Measurements from ENCODE around the gene IMPDH1.

IMPDH1 gene

DNA sequence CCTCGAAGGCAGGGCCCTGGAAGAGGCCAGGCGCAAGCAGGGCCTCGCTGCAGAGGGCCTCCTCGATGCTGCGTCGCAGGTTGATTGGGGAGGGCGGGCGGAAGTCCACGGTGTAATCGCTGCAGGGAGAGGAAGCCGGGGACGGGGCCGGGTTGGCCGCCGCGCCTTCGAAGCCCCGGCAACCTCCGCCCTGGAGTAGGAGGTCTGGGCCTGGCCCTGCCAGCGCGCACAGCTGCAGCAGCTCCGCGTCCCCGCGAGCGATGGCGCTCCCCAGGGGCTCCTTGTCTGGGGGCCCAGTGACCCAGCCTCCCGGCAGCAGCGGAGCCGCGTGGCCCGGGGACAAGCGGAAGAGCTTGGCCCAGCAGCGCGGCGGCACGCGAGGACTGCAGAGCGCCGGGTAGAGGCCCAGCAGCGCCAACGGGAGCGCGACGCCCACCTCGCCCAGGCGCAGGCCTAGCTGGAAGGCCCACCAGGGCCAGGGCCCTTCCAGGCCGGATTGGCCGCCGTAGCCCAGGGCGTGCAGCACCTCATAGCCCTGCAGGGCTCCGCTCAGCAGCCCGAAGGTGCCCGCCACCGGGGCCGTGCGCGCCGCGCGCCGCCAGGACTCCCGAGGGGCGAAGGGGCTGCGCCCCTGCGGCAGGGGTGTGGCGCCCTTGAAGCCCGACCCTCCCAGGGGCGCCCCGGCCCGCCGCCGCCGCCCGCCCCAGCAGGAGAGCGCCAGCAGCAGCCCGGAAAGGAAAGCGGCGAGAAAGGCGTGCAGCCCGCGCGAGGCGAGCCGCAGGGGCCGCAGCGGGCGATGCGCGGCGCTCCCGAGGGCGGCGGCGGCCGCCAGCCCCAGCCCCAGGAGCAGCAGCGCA lies 58.3 kb downstream of the IMPDH1 start:
- TF ChIP-seq, protein P1, sequence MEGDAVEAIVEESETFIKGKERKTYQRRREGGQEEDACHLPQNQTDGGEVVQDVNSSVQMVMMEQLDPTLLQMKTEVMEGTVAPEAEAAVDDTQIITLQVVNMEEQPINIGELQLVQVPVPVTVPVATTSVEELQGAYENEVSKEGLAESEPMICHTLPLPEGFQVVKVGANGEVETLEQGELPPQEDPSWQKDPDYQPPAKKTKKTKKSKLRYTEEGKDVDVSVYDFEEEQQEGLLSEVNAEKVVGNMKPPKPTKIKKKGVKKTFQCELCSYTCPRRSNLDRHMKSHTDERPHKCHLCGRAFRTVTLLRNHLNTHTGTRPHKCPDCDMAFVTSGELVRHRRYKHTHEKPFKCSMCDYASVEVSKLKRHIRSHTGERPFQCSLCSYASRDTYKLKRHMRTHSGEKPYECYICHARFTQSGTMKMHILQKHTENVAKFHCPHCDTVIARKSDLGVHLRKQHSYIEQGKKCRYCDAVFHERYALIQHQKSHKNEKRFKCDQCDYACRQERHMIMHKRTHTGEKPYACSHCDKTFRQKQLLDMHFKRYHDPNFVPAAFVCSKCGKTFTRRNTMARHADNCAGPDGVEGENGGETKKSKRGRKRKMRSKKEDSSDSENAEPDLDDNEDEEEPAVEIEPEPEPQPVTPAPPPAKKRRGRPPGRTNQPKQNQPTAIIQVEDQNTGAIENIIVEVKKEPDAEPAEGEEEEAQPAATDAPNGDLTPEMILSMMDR (IDR thresholded peaks at IDR 0.05; ENCODE audit: low read depth, low read length) = no peak
- Histone ChIP-seq H3K36me3 (replicated peaks; ENCODE audit: low read depth, low read length) (no peaks in the 10 kb centered on the region), H3K4me1 (ENCODE audit: low read length) (no peaks in the 10 kb centered on the region), H3K79me2 (ENCODE audit: low read length) (no peaks in the 10 kb centered on the region), H3K9ac (ENCODE audit: low read length) (no peak overlapping the region), H3K27ac (ENCODE audit: low read length) (no peak overlapping the region), H3K4me2 (ENCODE audit: low read length) (no peak overlapping the region), H4K20me1 (ENCODE audit: insufficient read depth, low read length) (no peaks in the 10 kb centered on the region), H3K27me3 (ENCODE audit: low read depth, low read length) (0 out of 2 replicates have a peak, but pooled peaks cover 4% of the 10 kb centered on the region), H3K4me3 (ENCODE audit: low read length) (no peak overlapping the region), H2AFZ (ENCODE audit: low read depth, low read length) (no peak overlapping the region), H3K9me3 (ENCODE audit: insufficient read depth, low read length) (no peaks in the 10 kb centered on the region)

DNA sequence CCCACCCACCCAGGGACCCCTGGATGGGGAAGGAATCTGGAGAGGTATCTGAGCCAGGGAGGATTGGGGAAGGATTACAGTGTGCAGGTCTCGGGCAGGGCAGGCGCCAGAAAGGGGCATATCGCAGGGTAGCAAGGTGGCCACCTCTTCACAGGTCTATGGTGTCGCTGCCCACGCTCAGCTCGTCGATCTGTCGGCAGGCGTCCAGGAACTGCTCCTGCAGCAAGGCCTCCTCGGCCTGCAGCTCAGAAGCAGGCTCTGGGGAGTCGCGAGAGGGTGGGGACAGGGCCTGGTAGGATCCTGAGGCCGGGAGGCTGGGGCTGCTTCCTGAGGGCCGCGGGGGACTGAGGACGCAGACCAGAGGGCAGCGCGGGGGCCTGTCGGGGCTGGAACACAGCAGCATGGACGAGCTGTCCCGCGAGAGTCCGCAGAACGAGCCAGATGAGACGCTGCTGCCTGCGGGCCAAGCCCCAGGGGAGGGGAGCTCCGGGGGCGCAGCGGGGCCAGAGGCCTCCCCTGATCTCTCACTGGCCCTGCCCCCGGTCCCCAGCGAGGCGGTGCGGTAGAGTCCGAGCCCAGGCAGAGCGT lies 59.0 kb downstream of the IMPDH1 start:
- Histone ChIP-seq H3K4me3 (ENCODE audit: low read length) (no peak overlapping the region), H4K20me1 (ENCODE audit: insufficient read depth, low read length) (no peaks in the 10 kb centered on the region), H3K27ac (ENCODE audit: low read length) (no peak overlapping the region), H3K9me3 (ENCODE audit: insufficient read depth, low read length) (no peaks in the 10 kb centered on the region), H3K4me2 (ENCODE audit: low read length) (no peak overlapping the region), H2AFZ (ENCODE audit: low read depth, low read length) (no peak overlapping the region), H3K9ac (ENCODE audit: low read length) (no peak overlapping the region), H3K79me2 (ENCODE audit: low read length) (no peaks in the 10 kb centered on the region), H3K4me1 (ENCODE audit: low read length) (no peaks in the 10 kb centered on the region), H3K27me3 (ENCODE audit: low read depth, low read length) (0 out of 2 replicates have a peak, but pooled peaks cover 4% of the 10 kb centered on the region), H3K36me3 (replicated peaks; ENCODE audit: low read depth, low read length) (no peaks in the 10 kb centered on the region)
- TF ChIP-seq, protein P1 (IDR thresholded peaks at IDR 0.05; ENCODE audit: low read depth, low read length) = no peak
- no peak for TF ChIP-seq EZH2phosphoT487 (IDR thresholded peaks at IDR 0.05; ENCODE audit: low read depth)

DNA sequence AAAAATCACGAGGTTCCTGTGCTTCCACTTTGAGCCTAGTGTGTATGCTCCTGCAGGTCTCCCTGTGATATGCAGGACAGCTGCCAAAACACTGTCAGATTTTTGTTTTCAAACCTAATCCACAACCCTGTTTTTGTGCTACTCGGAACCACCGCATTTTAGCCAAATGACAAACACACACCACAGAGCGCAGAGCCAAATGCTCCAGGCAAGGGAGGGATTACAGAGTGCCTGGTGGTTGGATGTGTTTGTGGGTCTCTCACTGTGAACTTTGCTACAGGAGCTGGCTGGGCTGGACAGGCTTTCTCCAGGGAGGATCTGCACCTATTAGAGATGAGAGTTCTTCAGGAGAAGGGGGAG lies 60.3 kb downstream of the IMPDH1 start:
- Histone ChIP-seq H3K27me3 (ENCODE audit: low read depth, low read length) (0 out of 2 replicates have a peak, but pooled peaks cover 4% of the 10 kb centered on the region), H3K9me3 (ENCODE audit: insufficient read depth, low read length) (no peaks in the 10 kb centered on the region)
- TF ChIP-seq EZH2phosphoT487 (IDR thresholded peaks at IDR 0.05; ENCODE audit: low read depth) = no peak
- TF ChIP-seq, protein P1 (IDR thresholded peaks at IDR 0.05; ENCODE audit: low read depth, low read length) = no peak

DNA sequence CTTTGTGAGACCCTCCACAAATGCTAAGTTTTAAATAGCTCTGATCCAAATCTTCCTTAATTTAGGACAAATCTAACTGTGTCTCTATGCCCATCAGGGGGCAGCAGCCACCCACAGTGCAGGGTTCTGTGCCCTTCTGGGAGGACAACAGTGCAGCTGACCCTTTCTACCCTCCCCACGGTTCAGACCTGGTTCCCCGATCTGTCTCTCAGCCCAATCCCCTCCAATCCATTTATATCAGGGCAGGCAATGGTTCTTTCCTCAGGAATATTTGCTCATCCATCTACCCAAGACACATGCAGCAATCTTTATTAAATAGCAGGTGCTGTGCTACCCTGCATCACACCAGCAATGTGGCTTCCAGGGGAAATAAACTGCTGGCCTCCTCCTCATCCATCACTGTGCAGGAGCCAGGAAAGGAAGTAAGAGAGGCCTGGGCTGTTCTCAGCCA lies 62.1 kb downstream of the IMPDH1 start:
- no peak overlapping the region for H3K9ac ChIP-seq (ENCODE audit: low read length)
- H3K27me3 ChIP-seq (ENCODE audit: low read depth, low read length) = 0 out of 2 replicates have a peak, but pooled peaks cover 4% of the 10 kb centered on the region
- peaks cover 10% of the 10 kb centered on the region for H3K79me2 ChIP-seq (ENCODE audit: low read length)
- no peak overlapping the region for H3K4me2 ChIP-seq (ENCODE audit: low read length)
- H3K9me3 ChIP-seq (ENCODE audit: insufficient read depth, low read length) = no peaks in the 10 kb centered on the region
- TF ChIP-seq EZH2phosphoT487 (IDR thresholded peaks at IDR 0.05; ENCODE audit: low read depth) = no peak
- TF ChIP-seq, protein P1 (IDR thresholded peaks at IDR 0.05; ENCODE audit: low read depth, low read length) = peak; percentile 88
- no peaks in the 10 kb centered on the region for H3K36me3 ChIP-seq (replicated peaks; ENCODE audit: low read depth, low read length)
- no peaks in the 10 kb centered on the region for H4K20me1 ChIP-seq (ENCODE audit: insufficient read depth, low read length)
- peaks cover 3% of the 10 kb centered on the region for H3K4me1 ChIP-seq (ENCODE audit: low read length)
- no peak overlapping the region for H3K4me3 ChIP-seq (ENCODE audit: low read length)
- H3K27ac ChIP-seq (ENCODE audit: low read length) = no peak overlapping the region
- H2AFZ ChIP-seq (ENCODE audit: low read depth, low read length) = no peak overlapping the region

More for the DNA sequence above, 60.3 kb downstream of the IMPDH1 start:
- Histone ChIP-seq H3K4me1 (ENCODE audit: low read length) (no peaks in the 10 kb centered on the region), H4K20me1 (ENCODE audit: insufficient read depth, low read length) (no peaks in the 10 kb centered on the region), H3K4me2 (ENCODE audit: low read length) (no peak overlapping the region), H3K9ac (ENCODE audit: low read length) (no peak overlapping the region), H3K36me3 (replicated peaks; ENCODE audit: low read depth, low read length) (no peaks in the 10 kb centered on the region), H2AFZ (ENCODE audit: low read depth, low read length) (no peak overlapping the region), H3K79me2 (ENCODE audit: low read length) (no peaks in the 10 kb centered on the region), H3K27ac (ENCODE audit: low read length) (no peak overlapping the region), H3K4me3 (ENCODE audit: low read length) (no peak overlapping the region)
